Neural progenitor cell (in vitro differentiated cells): Measurements from ENCODE around the gene VPS41.

Source experiments
- CTCF ChIP-seq: fragments of 200-600 bp; sonication (generic); IDR thresholded peaks from 2 replicates; pipeline ENCODE4 v1.5.1; 2017; ENCODE audit warnings: antibody characterized with exemption, mild to moderate bottlenecking
- EZH2 ChIP-seq: fragments of 200-600 bp; sonication (generic); IDR thresholded peaks from 2 replicates; pipeline ENCODE4 v1.6.1; 2017; ENCODE audit warnings: antibody characterized with exemption, mild to moderate bottlenecking, moderate library complexity

GRCh38 chr7:38909870-38910269 is 879 bp upstream of the VPS41 start:
- TF ChIP-seq CTCF: peak; percentile 37
- no peak for TF ChIP-seq EZH2
